Activated CD4-positive, alpha-beta T cell treated with anti-CD3 and anti-CD28 coated beads for 1 hour (primary cell): ENCODE data around the gene ARHGAP12.
"Not testable (repeated sequence)": the region's sequence is repeated elsewhere in the genome, so short reads cannot be mapped to it uniquely, and the experiment has no call there.

Source experiments
- DNase-seq: peaks from one replicate; pipeline ENCODE4 v3.0.0-alpha.2; 2020

ARHGAP12 gene, protein sequence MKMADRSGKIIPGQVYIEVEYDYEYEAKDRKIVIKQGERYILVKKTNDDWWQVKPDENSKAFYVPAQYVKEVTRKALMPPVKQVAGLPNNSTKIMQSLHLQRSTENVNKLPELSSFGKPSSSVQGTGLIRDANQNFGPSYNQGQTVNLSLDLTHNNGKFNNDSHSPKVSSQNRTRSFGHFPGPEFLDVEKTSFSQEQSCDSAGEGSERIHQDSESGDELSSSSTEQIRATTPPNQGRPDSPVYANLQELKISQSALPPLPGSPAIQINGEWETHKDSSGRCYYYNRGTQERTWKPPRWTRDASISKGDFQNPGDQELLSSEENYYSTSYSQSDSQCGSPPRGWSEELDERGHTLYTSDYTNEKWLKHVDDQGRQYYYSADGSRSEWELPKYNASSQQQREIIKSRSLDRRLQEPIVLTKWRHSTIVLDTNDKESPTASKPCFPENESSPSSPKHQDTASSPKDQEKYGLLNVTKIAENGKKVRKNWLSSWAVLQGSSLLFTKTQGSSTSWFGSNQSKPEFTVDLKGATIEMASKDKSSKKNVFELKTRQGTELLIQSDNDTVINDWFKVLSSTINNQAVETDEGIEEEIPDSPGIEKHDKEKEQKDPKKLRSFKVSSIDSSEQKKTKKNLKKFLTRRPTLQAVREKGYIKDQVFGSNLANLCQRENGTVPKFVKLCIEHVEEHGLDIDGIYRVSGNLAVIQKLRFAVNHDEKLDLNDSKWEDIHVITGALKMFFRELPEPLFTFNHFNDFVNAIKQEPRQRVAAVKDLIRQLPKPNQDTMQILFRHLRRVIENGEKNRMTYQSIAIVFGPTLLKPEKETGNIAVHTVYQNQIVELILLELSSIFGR

DNA sequence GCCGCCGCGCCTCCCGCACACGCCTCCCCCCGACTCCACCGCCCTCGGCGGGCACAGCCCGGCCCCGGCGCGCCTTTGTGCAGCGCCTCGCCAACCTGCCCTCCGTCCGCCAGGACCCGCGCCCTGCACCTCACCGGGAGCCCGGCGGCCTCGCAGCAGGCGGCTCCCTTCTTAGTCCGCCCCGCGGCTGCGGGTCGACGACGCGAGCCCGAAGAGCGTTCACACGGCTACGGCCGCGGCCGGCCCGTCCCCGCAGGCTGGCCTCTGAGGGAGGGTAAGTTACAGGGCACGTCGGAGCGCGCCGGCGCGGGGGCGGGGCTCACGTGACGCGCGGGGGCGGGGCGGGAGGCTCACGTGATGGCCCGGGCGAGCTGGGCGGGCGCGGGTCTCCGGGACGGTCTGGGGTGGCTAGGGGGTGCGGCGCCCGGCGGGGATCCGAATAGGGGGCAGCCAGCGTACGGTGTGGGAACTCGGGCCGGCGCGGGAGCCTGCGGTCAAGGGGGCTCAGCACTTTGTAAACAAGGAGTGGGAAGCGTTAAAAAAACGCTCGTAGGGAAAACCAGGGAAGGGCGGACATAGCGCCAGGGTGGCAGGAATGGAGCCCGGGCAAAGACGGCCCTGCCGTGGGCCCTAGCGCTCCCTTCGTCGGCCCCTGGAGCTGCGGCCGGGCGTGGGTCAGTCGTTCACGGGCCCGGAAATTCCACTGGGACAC lies at the start of gene ARHGAP12:
Gene ARHGAP12 (minus strand): TSS at position 283 of the 712 bp plus-strand sequence. CDS start 19,976 bp downstream, outside the sequence.
- peak; percentile 79 for DNase-seq

DNA sequence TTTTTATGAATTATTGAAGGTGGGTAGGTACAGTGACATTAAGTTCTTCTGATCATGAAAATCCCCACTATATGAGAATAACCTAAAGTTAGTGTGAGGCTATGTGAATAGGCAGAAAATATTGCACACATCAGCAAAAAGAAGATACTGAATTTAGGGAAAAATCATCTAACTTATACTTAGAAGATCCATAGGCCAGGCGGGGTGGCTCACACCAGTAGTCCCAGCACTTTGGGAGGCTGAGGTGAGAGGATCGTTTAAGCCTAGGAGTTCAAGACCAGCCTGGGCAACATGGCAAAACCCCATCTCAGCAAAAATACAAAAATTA lies 49.5 kb upstream of the ARHGAP12 start:
- DNase-seq: no peak

DNA sequence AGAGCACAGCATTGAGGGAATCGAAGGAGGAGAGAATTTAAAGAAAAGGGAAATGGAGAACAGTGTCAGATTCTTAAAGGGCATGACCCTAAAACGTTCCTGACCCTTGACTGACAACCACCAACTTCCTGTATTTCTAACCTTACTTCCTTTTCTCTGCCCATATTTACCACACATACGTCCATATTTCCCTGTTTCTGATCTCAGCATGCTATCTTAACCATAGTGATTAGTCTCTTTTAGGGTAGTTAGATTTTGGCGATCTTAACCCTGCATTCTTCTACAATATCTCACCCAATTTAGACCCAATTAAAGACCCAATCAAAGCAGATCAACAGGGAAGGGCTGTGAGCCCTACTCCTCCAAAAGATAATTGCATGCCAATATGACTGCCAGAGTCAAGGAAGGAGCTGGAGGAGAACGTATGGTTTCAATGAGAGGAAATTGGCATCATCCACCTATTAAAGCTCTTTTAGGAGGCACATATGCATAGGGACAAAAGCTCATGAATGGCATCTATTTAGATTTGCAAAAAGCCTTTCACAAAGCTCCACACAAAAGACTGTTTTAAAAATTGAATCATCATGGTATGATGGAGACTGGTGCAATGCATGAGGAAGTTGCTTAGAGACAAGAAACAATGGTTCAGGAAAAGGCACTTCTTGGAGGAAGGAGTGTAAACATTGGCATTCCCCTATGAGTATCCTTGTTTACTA lies 49.0 kb upstream of the ARHGAP12 start:
- no peak for DNase-seq

DNA sequence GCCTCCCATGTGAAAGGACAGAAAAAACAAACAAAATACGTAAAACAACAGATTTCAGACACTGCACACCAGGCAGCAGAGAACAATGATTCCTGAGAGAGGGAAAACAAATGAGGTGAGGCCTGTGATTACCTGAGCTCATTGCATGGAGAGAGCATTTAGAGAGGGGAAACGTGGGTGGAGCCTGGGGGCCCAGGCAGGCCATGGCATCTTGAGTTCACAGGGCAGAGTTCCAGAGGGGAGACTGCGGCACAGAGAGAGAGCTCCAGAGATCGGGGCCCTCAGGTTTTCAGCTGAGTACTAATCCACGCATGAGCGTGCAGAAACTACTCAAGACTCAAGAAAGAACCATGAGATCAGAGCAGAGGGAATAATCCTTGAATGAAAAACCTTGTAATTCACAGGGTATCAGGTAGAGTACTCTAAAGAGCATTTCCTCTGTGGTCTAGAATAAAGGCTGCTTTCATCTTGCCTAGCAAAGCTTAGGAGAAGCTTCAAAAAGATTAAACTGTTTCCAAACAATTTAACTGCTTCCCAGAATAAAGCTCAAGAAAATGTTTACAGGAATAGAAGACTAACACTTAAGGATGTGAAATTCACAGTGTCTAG lies 46.6 kb upstream of the ARHGAP12 start:
- DNase-seq: no peak

DNA sequence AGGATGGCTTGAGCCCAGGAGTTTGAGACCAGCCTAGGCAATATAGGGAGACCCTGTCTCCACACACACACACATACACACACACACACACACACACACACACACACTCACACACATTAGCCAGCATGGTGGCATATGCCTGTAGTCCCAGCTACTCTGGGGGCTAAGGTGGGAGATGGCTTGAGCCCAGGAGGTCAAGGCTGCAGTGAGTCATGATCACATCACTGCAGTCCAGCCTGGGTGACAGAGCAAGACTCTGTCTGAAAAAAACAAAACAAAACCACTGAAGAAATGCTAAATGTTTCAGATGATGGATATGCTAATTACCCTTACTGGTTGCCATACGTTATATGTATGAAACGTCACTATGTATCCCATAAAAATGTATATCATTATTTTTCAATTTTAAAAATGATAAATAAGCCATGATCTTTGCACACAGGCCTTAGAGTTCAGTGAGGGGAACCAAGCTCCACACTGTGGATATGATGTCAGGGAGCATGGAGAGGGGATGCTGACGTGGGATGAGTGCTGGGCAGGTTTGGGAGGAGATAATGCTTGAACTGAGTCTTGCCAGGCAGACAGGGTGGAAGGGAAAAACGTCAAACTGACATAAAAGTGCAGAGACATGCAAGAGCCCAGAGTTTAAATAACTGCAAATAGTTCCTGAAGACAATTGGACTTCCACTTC lies 45.9 kb upstream of the ARHGAP12 start:
- no peak for DNase-seq

DNA sequence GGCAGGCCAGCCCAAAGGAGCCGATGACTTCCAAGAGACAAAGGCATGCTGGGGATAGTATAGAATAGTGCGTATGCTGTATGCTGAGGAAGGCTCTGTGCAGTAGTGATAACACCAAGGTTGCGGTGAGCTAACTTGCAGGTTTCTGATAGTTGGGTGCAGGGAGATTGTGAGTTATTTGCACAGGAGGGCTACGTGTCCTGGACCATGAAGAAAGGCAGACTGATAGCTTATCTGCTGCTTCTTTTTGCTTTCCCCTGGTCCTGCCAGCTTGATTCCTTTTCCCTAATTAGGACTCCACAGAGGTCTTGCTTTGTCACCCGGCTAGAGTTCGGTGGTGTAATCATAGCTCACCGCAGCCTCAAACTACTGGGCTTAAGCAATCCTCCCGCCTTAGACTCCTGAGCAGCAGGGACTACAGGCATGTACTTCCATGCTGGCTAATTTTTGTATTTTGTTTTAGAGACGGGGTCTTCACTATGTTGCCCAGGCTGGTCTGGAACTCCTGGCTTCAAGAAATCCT lies 43.9 kb upstream of the ARHGAP12 start:
- no peak for DNase-seq

DNA sequence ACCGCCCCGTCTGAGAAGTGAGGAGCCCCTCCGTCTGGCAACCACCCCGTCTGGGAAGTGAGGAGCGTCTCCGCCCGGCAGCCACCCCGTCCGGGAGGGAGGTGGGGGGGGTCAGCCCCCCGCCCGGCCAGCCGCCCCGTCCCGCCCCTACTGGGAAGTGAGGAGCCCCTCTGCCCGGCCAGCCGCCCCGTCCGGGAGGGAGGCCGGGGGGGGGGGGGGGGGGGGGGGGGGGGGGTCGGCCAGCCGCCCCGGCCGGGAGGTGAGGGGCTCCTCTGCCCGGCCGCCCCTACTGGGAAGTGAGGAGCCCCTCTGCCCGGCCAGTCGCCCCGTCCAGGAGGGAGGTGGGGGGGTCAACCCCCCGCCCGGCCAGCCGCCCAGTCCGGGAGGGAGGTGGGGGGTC lies 41.2 kb upstream of the ARHGAP12 start:
- not testable (repeated sequence) for DNase-seq

DNA sequence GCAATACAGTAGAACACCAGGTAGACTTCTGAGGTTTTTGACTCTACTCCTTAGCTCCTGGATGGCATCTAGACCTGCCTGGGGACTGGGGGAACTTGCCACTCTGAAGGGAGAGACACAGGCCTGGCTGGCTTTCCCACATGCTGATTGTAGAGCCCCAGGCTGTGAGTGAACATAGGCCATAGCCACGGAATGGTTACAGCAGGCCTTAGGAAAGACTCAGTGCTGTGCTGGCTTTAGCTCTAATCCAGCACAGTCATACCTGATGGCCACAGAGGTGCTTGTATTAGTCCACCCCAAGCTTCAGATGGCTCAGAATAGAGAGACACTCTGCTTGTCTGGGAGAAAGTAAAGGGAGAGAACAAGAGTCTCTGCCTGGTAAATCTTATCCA lies 35.0 kb upstream of the ARHGAP12 start:
- no peak for DNase-seq

DNA sequence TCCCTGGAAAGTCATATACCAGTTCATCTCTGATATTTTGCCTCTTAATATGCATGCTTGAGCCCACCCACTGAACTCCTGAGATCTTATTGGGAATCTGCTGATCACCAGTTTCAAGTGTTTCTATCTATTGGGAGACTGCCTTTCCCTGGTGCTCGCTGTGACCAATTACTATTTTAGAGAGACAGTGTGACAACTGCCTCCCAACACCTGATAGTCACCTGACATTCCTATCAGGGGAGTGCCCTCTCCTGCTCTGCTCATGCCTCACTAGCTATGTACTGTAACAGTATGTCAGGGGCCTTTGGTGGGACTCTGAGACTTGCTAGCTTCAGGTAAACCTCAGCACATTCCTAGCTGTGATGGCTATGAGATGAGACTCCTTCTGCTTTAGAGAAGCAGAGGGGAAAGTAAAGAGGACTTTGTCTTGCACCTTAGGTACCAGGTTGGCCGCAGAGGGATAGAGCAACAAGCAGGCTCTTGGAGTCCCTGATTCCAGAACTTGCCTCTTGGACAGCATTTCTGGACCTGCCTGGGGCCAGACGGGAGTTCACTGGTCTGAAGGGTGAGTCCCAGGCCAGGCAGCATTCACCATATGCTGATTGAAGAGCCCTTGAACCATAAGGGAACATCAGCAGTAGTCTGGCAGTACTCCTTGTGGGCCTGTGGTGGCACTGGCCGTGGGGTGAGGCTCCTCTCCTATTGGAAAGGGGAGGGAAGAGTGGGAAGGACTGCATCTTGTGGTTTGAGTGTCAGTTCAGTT lies 34.4 kb upstream of the ARHGAP12 start:
- no peak for DNase-seq

DNA sequence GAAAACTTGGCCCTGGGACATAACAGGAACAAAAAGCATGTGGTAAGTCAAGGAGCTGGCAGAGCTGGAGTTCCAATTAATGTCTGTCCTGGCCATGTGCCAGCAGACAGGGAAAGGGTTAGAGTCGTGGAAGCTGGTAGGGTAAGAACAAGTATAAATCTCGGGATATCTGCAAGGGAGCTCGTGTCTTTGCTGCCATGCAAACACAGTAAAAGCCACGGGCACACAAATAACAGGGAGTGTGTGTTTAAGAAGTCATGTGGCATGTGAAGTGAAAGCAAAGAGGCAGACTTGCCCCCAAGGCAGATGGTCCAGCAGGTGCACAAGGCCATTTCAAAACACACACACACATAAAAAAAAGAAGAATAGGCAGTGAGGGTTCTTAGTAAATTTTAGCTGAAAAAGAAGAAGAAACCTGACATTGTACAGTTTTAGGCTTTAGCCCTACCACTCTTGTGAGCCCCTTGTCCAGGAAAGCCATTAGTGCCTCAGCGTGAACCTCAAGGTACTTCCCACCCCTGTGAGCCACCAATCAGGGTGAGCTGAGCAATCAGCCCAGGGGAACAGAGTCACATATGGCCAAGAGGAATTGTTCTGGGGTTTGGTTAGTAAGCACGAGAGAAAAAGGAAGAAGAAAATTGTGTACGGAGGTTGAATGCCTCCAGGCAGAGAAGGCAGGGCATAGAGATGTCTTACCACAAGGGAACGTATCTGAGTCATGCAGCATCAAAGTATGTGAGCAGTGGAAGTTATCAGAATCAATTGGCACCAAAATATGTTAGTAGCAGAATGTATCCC lies 32.8 kb upstream of the ARHGAP12 start:
- DNase-seq: no peak

DNA sequence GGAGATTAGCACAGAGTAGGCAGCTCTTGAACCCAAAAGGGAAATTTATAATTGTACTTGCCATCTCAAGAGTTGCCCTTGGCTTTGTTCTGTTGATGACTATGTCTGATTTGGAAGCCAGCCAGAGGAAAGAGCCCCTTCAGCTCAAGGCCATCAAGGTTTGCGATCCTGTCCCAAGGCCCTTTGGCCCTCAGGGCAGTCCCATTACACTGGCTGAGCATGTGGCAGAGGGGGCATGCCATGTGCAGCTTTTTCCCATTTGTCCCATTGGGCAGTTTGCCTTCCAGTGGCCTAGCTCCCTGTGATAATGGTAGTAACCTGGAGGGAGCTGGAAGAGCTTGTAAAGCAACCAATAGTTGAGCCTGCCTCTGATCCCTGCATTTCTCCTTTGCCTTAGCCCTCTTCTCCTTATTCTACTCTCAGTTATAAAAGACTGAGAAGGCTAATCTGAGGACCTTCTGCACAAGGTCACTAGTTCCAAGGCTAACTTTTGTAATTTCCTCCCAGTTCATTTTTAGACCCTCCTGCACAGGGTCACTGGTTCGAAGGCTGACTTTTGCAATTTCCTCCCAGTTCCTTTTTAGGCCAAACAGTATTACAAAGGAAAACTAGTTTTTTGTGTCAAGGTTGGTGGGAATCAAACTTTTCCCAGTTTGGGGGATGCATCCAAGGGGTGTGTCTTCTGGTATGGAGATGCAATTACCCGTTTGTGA lies 31.0 kb upstream of the ARHGAP12 start:
- DNase-seq: no peak

DNA sequence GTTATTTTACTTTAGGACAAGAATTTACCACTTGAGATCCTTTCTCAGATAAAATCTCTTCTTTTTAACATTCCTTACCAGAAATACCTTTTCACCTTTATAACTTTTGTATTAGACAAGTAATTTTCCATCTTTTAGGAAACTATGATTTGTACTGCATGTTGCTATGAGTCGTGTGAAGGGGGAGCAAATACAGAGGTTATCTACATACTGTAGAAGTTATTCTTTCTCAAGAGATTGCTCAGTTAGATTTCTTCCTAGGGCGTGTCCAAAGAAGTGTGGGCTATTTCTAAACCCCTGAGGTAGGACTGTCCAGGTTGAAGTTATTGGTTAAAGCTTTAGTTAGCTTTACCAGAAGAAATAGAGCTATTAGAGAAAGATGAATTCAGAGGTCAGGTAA lies 30.2 kb upstream of the ARHGAP12 start:
- DNase-seq: no peak

DNA sequence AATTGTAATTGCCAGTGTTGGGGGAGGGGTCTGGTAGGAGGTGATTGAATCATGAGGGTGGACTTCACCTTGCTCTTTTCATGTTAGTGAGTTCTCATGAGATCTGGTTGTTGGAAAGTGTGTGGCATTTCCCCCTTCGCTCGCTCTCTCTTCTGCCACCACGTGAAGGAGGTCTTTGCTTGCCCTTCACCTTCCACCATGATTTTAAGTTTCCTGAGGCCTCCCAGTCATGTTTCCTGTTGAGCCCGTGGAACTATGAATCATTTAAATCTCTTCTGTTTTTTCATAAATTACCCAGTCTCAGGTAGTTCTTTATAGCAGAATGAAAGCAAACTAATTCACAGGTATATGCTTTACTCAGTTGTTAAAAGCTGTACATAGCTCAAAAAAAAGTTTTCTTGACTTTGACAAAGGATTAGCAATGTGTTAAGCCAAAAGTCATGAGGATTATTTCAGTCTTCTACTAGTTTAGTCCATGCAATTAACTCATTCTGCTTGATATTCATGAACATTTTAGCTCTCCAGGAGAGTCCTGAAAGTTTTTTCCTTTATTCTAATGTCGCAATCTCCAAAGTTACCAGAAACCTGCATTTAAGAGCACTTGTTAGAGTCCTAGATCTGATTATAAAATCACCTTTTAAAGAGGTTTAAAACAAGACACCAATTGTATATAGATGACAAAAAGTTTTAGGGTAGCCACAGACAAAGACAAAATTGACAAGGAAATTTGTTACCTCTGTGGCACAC lies 27.7 kb upstream of the ARHGAP12 start:
- DNase-seq: no peak

DNA sequence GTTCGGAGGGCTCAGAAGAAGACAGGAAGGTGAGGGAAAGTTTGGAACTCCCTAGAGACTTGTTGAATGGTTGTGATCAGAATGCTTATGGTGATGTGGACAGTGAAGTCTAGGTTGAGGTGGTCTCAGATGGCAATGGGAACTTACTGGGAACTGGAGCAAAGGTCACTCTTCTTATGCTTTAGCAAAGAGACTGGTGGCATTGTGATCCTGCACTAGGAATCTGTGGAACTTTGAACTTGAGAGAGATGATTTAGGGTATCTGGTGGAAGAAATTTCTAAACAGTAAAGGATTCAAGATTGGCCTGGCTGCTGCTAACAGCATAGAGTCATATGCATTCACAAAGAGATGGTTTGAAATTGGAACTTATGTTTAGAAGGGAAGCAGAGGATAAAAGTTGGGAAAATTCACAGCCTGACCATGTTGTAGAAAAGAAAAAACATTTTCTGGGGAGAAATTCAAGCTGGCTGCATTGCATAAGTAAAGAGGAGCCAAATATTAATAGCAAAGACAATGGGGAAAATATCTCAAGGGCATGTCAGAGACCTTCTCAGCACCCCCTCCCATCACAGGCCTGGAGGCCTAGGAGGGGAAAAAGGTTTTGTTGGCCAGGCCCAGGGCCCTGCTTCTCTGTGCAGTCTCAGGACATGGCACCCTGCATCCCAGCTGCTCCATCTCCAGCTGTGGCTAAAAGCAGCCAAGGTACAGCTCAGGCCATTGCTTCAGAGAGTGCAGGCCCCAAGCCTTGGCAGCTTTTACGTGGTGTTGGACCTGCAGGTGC lies 26.0 kb upstream of the ARHGAP12 start:
- no peak for DNase-seq

DNA sequence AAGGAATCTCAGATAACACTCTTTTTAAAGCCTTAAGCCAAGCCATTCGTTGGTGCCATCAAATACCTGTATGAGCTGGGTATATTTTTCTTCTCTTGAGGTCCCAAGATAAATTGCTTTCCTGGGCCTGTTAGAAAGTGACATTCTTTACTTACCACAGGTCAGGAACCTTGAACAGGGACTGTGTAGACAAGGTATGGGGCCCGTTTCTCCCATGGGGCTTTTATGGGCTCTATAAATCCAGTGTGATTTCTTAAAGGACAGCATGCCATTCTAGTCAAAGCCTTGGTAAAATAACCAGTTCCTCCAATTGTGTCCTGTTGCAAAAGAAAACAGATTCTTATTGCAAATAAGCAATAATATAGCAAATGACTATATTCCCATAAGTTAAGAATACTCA lies 24.8 kb upstream of the ARHGAP12 start:
- DNase-seq: no peak

DNA sequence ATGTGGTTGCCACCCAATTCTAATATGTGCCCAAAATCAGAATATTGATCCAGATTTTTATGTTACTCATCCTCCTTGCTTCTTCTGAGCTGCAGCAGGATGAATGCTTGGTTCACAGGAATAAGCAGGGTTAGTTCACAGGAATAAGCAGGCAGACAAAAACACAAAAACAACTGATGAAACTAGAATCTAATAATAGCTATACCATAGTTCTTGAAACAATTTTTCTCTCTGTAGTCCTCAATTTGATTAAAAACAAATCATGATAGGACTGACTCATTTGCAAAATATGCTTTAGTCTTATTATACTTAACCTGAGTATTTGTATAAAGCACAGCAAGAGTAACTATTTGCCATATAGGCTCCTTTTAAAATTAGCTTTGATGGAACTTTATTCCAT lies 24.4 kb upstream of the ARHGAP12 start:
- no peak for DNase-seq

DNA sequence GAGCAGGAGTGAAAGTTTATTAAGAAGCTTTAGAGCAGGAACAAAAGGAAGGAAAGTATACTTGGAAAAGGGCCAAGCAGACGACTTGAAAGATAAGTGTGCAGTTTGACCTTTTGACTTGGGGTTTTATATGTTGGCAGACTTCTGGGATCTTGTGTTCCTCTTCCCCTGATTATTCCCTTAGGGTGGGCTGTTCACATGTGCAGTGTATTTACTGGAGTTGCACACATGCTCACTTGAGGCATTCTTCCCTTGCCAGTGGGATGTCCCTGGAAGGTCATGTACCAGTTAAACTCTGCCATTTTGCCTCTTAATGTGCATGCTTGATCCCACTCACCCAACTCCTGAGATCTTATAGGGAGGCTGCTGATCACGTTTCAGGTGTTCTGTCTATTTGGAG lies 23.4 kb upstream of the ARHGAP12 start:
- no peak for DNase-seq

DNA sequence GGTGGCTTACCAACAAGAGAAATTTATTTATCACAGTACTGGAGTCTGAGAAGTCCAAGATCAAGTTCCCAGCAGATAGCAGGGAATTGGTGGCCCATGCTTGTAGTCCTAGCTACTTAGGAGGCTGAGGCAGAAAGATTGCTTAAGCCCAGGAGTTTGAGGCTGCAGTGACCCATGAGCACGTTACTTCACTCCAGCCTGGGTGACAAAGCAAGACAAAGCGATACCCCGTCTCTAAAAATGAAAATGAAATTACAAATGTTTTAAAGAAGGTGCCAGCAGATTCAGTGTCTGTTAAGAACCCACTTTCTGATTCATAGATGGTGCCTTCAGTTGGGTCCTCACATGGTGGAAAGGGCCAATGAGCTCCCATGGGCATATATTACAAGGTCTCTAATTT lies 20.6 kb upstream of the ARHGAP12 start:
- DNase-seq: no peak
